Loucy (cell line): ENCODE data around the gene SLC1A6.

Experiments
- CTCF ChIP-seq: fragments of 200-600 bp; sonication (generic); conservative IDR thresholded peaks from 2 replicates; pipeline ENCODE4 v1.5.1; 2014; ENCODE audit warnings: mild to moderate bottlenecking, antibody characterized with exemption, low read length
- EZH2phosphoT487 ChIP-seq: fragments of 200-600 bp; IDR thresholded peaks from 2 replicates; pipeline ENCODE4 v1.6.1; 2018; ENCODE audit warnings: antibody characterized with exemption, mild to moderate bottlenecking, moderate library complexity, borderline replicate concordance

GRCh38 chr19:14961956-14962685 is 17.5 kb downstream of the SLC1A6 start:
- TF ChIP-seq EZH2phosphoT487 (no peak), CTCF (no peak)
